ENCODE results near the gene SLC34A1. TPM values are rescaled to one million over a fixed set of nuclear protein-coding genes. Genes with fewer than 3 reads are reported as not detected.

Gene SLC34A1
- total and polyA plus RNA-seq, 2 experiments from 2014 or later, result not detected

DNA sequence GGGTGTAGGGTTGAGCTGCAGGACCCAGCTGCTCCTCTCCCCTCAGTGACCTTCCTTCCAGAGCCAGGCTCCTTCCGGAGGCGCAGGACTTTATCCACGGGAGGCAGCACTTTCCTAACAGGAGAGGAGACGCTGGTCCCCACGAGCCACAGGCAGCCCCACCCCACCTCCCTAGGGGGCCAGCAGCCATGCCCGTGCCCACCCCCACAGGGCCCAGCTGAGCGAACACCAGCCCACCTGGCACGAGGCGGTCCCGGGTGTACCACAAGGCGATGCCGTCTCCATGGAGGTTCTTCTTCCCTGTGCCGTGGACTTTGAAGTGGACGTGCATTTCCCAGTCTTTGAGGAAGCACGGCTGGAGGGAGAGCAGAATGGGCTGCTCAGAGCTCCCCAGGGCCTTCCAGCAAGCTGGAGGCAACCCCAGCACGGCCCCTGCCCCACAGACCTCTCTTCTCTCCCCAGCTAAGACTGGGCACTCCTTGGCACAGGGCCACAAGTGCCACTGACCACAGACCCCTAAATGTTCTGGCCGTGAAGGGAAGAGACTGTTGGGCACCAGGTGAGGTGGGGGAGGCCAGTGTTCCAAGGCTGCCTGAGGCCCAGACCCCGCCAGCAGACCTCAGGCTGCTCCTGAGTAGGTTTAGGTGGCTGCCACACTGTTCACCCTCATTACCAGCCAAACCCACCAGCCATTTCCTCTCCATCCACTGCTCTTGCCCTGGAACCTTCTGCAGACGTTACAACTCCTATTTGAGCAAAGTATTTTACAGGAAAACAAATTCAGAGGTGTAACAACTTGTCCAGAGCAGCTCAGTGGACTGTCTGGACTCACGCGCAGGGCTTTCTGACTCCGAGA is 45.8 kb upstream of the SLC34A1 start (continued):
- TF ChIP-seq, protein P1, sequence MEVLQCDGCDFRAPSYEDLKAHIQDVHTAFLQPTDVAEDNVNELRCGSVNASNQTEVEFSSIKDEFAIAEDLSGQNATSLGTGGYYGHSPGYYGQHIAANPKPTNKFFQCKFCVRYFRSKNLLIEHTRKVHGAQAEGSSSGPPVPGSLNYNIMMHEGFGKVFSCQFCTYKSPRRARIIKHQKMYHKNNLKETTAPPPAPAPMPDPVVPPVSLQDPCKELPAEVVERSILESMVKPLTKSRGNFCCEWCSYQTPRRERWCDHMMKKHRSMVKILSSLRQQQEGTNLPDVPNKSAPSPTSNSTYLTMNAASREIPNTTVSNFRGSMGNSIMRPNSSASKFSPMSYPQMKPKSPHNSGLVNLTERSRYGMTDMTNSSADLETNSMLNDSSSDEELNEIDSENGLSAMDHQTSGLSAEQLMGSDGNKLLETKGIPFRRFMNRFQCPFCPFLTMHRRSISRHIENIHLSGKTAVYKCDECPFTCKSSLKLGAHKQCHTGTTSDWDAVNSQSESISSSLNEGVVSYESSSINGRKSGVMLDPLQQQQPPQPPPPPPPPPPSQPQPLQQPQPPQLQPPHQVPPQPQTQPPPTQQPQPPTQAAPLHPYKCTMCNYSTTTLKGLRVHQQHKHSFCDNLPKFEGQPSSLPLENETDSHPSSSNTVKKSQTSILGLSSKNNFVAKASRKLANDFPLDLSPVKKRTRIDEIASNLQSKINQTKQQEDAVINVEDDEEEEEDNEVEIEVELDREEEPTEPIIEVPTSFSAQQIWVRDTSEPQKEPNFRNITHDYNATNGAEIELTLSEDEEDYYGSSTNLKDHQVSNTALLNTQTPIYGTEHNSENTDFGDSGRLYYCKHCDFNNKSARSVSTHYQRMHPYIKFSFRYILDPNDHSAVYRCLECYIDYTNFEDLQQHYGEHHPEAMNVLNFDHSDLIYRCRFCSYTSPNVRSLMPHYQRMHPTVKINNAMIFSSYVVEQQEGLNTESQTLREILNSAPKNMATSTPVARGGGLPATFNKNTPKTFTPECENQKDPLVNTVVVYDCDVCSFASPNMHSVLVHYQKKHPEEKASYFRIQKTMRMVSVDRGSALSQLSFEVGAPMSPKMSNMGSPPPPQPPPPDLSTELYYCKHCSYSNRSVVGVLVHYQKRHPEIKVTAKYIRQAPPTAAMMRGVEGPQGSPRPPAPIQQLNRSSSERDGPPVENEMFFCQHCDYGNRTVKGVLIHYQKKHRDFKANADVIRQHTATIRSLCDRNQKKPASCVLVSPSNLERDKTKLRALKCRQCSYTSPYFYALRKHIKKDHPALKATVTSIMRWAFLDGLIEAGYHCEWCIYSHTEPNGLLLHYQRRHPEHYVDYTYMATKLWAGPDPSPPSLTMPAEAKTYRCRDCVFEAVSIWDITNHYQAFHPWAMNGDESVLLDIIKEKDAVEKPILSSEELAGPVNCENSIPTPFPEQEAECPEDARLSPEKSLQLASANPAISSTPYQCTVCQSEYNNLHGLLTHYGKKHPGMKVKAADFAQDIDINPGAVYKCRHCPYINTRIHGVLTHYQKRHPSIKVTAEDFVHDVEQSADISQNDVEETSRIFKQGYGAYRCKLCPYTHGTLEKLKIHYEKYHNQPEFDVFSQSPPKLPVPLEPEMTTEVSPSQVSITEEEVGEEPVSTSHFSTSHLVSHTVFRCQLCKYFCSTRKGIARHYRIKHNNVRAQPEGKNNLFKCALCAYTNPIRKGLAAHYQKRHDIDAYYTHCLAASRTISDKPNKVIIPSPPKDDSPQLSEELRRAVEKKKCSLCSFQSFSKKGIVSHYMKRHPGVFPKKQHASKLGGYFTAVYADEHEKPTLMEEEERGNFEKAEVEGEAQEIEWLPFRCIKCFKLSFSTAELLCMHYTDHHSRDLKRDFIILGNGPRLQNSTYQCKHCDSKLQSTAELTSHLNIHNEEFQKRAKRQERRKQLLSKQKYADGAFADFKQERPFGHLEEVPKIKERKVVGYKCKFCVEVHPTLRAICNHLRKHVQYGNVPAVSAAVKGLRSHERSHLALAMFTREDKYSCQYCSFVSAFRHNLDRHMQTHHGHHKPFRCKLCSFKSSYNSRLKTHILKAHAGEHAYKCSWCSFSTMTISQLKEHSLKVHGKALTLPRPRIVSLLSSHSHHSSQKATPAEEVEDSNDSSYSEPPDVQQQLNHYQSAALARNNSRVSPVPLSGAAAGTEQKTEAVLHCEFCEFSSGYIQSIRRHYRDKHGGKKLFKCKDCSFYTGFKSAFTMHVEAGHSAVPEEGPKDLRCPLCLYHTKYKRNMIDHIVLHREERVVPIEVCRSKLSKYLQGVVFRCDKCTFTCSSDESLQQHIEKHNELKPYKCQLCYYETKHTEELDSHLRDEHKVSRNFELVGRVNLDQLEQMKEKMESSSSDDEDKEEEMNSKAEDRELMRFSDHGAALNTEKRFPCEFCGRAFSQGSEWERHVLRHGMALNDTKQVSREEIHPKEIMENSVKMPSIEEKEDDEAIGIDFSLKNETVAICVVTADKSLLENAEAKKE (CRISPR knock-in tag; IDR thresholded peaks at IDR 0.05), result no peak
- no peak for TF ChIP-seq CREB1 (CRISPR knock-in tag; IDR thresholded peaks at IDR 0.05; ENCODE audit: low read depth)
- no peak for TF ChIP-seq NANOG (IDR thresholded peaks at IDR 0.05; ENCODE audit: borderline replicate concordance)
- TF ChIP-seq EZH2 (IDR thresholded peaks at IDR 0.05; ENCODE audit: low read depth, unreplicated experiment), result no peak
- TF ChIP-seq POLR2AphosphoS5 (IDR thresholded peaks at IDR 0.05; ENCODE audit: low read depth), result no peak
- TF ChIP-seq ZNF114 (CRISPR knock-in tag; IDR thresholded peaks at IDR 0.05), result no peak
- TF ChIP-seq EZH2phosphoT487 (IDR thresholded peaks at IDR 0.05; ENCODE audit: unreplicated experiment), result no peak
- TF ChIP-seq, protein P2, sequence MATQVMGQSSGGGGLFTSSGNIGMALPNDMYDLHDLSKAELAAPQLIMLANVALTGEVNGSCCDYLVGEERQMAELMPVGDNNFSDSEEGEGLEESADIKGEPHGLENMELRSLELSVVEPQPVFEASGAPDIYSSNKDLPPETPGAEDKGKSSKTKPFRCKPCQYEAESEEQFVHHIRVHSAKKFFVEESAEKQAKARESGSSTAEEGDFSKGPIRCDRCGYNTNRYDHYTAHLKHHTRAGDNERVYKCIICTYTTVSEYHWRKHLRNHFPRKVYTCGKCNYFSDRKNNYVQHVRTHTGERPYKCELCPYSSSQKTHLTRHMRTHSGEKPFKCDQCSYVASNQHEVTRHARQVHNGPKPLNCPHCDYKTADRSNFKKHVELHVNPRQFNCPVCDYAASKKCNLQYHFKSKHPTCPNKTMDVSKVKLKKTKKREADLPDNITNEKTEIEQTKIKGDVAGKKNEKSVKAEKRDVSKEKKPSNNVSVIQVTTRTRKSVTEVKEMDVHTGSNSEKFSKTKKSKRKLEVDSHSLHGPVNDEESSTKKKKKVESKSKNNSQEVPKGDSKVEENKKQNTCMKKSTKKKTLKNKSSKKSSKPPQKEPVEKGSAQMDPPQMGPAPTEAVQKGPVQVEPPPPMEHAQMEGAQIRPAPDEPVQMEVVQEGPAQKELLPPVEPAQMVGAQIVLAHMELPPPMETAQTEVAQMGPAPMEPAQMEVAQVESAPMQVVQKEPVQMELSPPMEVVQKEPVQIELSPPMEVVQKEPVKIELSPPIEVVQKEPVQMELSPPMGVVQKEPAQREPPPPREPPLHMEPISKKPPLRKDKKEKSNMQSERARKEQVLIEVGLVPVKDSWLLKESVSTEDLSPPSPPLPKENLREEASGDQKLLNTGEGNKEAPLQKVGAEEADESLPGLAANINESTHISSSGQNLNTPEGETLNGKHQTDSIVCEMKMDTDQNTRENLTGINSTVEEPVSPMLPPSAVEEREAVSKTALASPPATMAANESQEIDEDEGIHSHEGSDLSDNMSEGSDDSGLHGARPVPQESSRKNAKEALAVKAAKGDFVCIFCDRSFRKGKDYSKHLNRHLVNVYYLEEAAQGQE (IDR thresholded peaks at IDR 0.05; ENCODE audit: unreplicated experiment), result no peak
- no peak for TF ChIP-seq JUNB (IDR thresholded peaks at IDR 0.05; ENCODE audit: unreplicated experiment)
- TF ChIP-seq, protein P3, sequence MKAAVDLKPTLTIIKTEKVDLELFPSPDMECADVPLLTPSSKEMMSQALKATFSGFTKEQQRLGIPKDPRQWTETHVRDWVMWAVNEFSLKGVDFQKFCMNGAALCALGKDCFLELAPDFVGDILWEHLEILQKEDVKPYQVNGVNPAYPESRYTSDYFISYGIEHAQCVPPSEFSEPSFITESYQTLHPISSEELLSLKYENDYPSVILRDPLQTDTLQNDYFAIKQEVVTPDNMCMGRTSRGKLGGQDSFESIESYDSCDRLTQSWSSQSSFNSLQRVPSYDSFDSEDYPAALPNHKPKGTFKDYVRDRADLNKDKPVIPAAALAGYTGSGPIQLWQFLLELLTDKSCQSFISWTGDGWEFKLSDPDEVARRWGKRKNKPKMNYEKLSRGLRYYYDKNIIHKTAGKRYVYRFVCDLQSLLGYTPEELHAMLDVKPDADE (IDR thresholded peaks at IDR 0.05), result no peak
- TF ChIP-seq ZNF331 (CRISPR knock-in tag; IDR thresholded peaks at IDR 0.05; ENCODE audit: low read depth), result no peak
- no peak for TF ChIP-seq STAT1 (IDR thresholded peaks at IDR 0.05; ENCODE audit: unreplicated experiment)

Measured in GM23338 (cell line).